AG10803 (cell line): ENCODE measurements around the gene DMD.
"Not testable (repeated sequence)": the region's sequence is repeated elsewhere in the genome, so short reads cannot be mapped to it uniquely, and the experiment has no call there.

Experiments used
- DNase-seq: peaks from one replicate; pipeline ENCODE4 v3.0.0; 2010; ENCODE audit warnings: low read depth
- H3K4me3 ChIP-seq: 2 replicates; pipeline ENCODE4 v1.5.1; 2011; ENCODE audit warnings: mild to moderate bottlenecking, low read length, control low read depth
- CTCF ChIP-seq: conservative IDR thresholded peaks from 2 replicates; pipeline ENCODE4 v1.5.1; 2011; ENCODE audit warnings: mild to moderate bottlenecking, low read length, control low read depth, inconsistent platforms

DMD gene

DNA sequence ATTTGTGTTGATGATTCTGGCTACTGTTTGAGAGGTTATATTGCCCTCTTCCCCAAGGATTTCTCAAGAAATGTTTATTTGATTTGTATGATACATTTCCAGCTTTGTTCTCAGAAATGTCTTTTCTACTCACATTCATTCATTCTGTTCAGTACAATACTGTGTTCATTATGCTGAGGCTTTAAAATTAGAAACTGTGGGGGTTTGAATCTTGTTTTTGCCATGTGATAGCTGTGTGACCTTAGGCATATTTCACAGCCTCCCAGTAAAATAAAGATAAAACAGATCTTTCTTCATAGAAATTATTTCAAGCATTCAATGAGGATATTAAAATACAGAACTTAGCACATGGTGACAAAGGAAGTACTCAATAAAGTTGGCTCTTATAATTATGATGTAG lies 123.9 kb downstream of the DMD start:
- TF ChIP-seq CTCF, result no peak
- H3K4me3 ChIP-seq, result no peak overlapping the region

DNA sequence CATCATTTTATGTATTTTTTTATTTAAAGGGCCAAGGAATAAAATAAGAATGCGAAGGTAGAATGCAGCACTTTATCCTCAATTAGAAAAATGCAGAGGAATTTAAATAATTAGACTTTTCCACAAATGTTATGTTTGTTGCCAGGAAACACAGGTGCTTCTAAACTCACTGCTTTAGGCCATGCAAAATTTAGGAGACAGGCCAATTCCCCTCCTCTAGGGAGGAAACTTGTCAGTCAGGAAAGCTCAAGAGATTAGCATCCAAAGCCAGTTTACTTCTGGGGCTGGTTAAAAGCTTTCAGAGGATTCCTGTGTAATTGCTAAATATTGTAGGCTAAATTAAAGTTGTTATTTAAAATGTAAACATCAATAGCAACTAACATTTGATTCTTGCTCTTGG lies 124.5 kb downstream of the DMD start:
- H3K4me3 ChIP-seq, result no peak overlapping the region
- TF ChIP-seq CTCF, result no peak
- no peak for DNase-seq

More for the DNA sequence above, 123.9 kb downstream of the DMD start:
- DNase-seq, result no peak

- no peak for DNase-seq
- H3K4me3 ChIP-seq, result no peak overlapping the region
- no peak for TF ChIP-seq CTCF
Measured at GRCh38 chrX:33082371-33082770, 129.0 kb downstream of the DMD start.

GRCh38 chrX:33078273-33078672 lies 133.1 kb downstream of the DMD start:
- TF ChIP-seq CTCF, result no peak
- no peak overlapping the region for H3K4me3 ChIP-seq
- no peak for DNase-seq

DNA sequence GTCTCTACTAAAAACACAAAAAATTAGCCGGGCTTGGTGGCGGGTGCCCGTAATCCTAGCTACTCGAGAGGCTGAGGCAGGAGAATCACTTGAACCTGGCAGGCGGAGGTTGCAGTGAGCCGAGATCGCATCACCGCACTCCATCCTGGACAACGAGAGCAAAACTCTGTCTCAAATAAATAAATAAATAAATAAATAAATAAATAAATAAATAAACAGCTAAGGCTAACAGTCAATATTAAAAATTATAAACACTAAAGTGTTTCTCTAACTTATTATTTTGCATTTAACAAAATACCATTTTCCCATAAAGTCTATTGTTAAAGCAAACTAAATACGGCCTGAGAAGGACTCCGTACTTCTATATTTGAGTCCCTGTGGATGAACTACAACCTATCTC lies 137.7 kb downstream of the DMD start:
- DNase-seq, result not testable (repeated sequence)

DNA sequence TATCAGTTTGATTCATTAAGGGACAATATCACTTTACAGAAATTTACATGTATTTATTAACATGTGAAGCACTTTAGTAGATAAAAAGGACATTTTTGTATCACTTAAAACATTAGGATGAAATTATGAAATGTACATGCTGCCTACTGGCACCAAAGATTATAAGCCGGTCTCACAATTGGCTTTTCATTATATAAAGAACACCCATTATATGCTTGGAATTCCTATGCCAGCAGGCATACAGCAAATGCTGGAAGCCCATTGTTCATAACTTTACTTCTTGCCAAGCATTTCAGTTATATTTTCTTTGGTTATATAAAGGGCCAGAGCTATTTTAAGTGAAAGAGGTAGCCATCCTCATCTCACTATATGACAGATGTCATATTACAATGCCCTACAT lies 145.9 kb downstream of the DMD start:
- DNase-seq, result no peak
- no peak for TF ChIP-seq CTCF

More for the DNA sequence above, 137.7 kb downstream of the DMD start:
- H3K4me3 ChIP-seq, result not testable (repeated sequence)

DNA sequence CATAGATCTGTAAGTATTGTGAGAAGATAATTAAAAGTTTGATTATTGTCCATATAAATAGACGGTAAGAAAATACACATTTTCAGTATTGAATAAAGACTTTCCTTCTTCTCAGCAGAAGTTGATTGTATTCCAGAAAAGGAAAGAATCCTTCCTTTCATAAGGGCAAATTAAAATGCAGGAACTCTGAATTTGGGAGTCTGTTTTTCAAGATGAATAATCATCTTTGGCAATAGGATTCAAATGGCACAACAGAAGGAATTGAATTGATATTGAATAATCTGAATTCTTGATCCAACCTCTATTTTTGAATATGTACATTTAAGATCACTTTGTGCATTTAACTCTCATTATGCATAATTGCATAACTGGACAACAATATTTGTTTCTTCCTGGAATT lies 149.3 kb downstream of the DMD start:
- TF ChIP-seq CTCF, result no peak
- no peak overlapping the region for H3K4me3 ChIP-seq
- no peak for DNase-seq

More for the DNA sequence above, 145.9 kb downstream of the DMD start:
- no peak overlapping the region for H3K4me3 ChIP-seq

- no peak overlapping the region for H3K4me3 ChIP-seq
- no peak for DNase-seq
- no peak for TF ChIP-seq CTCF
Measured at GRCh38 chrX:33053001-33053400, 158.3 kb downstream of the DMD start.
